ENCODE measurements around the gene OPCML. TPM values are rescaled to one million over a fixed set of nuclear protein-coding genes. Genes with fewer than 3 reads are reported as not detected.
A peak's percentile ranks its signal among the peaks of the same experiment; 100 is the strongest.

OPCML gene
- total and polyA plus RNA-seq, 2 experiments from 2014 or later = 1.2 to 4.4 TPM

DNA sequence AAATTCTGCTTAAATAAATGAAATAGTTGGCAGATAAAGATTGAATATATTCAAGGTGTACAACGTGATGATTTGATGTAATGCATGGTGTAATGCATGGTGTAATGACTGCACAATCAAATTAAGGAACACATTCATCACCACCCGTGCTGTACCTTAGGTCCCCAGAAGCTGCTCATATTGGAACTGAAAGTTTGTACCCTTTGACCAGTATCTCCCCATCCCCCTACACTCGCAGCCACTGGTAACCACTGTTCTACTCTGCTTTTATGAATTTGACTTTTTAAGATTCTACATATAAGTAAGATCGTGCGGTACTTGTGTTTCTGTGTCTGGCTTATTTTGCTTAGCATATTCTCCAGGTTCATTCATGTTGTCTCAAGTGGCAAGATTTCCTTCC lies 445.8 kb downstream of the OPCML start:
- H4K20me1 ChIP-seq (replicated peaks; ENCODE audit: insufficient read depth) = no peaks in the 10 kb centered on the region
- Mint-ChIP-seq H3K9me3 (no peaks in the 10 kb centered on the region), H3K4me3 (no peak overlapping the region), H3K36me3 (ENCODE audit: low read depth) (no peaks in the 10 kb centered on the region), H3K4me1 (peaks cover 5% of the 10 kb centered on the region), H3K27me3 (ENCODE audit: insufficient read depth, low read depth, poor library complexity) (peaks cover 19% of the 10 kb centered on the region), H3K27ac (no peak overlapping the region)
- TF ChIP-seq NANOG (IDR thresholded peaks at IDR 0.05; ENCODE audit: borderline replicate concordance) (no peak), JUNB (IDR thresholded peaks at IDR 0.05; ENCODE audit: unreplicated experiment) (no peak), STAT1 (IDR thresholded peaks at IDR 0.05; ENCODE audit: unreplicated experiment) (no peak), ZNF331 (CRISPR knock-in tag; IDR thresholded peaks at IDR 0.05; ENCODE audit: low read depth) (no peak), CREB1 (CRISPR knock-in tag; IDR thresholded peaks at IDR 0.05; ENCODE audit: low read depth) (no peak), EZH2phosphoT487 (IDR thresholded peaks at IDR 0.05; ENCODE audit: unreplicated experiment) (no peak)
- TF ChIP-seq, protein P1, sequence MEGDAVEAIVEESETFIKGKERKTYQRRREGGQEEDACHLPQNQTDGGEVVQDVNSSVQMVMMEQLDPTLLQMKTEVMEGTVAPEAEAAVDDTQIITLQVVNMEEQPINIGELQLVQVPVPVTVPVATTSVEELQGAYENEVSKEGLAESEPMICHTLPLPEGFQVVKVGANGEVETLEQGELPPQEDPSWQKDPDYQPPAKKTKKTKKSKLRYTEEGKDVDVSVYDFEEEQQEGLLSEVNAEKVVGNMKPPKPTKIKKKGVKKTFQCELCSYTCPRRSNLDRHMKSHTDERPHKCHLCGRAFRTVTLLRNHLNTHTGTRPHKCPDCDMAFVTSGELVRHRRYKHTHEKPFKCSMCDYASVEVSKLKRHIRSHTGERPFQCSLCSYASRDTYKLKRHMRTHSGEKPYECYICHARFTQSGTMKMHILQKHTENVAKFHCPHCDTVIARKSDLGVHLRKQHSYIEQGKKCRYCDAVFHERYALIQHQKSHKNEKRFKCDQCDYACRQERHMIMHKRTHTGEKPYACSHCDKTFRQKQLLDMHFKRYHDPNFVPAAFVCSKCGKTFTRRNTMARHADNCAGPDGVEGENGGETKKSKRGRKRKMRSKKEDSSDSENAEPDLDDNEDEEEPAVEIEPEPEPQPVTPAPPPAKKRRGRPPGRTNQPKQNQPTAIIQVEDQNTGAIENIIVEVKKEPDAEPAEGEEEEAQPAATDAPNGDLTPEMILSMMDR (conservative IDR thresholded peaks at IDR 0.05; ENCODE audit: low read depth in 2 of 2) = no peak
- TF ChIP-seq, protein P2, sequence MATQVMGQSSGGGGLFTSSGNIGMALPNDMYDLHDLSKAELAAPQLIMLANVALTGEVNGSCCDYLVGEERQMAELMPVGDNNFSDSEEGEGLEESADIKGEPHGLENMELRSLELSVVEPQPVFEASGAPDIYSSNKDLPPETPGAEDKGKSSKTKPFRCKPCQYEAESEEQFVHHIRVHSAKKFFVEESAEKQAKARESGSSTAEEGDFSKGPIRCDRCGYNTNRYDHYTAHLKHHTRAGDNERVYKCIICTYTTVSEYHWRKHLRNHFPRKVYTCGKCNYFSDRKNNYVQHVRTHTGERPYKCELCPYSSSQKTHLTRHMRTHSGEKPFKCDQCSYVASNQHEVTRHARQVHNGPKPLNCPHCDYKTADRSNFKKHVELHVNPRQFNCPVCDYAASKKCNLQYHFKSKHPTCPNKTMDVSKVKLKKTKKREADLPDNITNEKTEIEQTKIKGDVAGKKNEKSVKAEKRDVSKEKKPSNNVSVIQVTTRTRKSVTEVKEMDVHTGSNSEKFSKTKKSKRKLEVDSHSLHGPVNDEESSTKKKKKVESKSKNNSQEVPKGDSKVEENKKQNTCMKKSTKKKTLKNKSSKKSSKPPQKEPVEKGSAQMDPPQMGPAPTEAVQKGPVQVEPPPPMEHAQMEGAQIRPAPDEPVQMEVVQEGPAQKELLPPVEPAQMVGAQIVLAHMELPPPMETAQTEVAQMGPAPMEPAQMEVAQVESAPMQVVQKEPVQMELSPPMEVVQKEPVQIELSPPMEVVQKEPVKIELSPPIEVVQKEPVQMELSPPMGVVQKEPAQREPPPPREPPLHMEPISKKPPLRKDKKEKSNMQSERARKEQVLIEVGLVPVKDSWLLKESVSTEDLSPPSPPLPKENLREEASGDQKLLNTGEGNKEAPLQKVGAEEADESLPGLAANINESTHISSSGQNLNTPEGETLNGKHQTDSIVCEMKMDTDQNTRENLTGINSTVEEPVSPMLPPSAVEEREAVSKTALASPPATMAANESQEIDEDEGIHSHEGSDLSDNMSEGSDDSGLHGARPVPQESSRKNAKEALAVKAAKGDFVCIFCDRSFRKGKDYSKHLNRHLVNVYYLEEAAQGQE (IDR thresholded peaks at IDR 0.05; ENCODE audit: unreplicated experiment) = no peak
- H2AFZ ChIP-seq = no peak overlapping the region
- no peaks in the 10 kb centered on the region for H3F3A ChIP-seq (replicated peaks; ENCODE audit: low read depth)
- DNase-seq (ENCODE audit: low spot score) = no peak
- peaks cover 10% of the 10 kb centered on the region; the same call in 1 of the 2 replicates for H3K27me3 ChIP-seq (ENCODE audit: insufficient read depth)
- peaks cover 12% of the 10 kb centered on the region for H3K4me1 ChIP-seq (ENCODE audit: insufficient read depth)
- H3K4me2 ChIP-seq = no peak overlapping the region
- H3K4me3 ChIP-seq = no peak overlapping the region
- H3K27ac ChIP-seq (ENCODE audit: low read depth) = no peak overlapping the region
- no peaks in the 10 kb centered on the region for H3K79me2 ChIP-seq (replicated peaks; ENCODE audit: insufficient read depth)
- no peaks in the 10 kb centered on the region for H3K36me3 ChIP-seq (ENCODE audit: insufficient read depth)
- ATAC-seq = no peak
- H3K9me2 ChIP-seq (ENCODE audit: insufficient read depth) = 0 out of 2 replicates have a peak, but pooled peaks cover 4% of the 10 kb centered on the region

DNA sequence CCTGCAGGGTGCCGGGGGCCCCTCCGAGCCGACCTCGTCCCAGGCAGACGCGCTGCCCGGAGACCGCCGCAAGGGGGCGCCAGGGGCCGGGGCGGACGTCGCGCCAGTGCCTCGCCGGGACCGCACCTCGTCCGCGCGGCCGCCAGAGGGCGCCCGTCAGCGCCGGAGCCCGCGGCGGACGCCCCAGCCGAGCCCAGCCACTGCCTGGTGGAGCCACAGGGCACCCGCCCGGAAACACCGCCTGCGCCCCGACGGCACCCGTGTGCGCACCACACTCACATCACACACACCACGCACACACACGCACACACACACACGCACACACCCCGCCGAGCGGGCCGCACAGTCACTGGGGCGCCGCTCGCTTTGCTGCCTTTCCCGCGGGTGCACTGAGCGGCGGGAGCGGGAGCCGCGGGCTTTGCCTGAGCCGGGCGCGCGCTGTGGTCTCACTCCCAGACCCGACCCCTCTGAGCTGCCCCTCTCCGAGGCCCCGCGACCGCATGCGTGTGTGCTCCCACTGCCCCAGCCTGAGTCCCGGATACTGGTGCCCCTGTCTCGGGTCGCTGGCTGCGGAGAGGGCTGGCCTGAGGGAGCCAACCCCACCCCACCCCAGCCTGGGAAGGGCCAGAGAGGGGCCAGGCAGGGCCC lies 449.3 kb downstream of the OPCML start:
- Mint-ChIP-seq H3K27ac (no peak overlapping the region), H3K27me3 (ENCODE audit: insufficient read depth, low read depth, poor library complexity) (peaks cover 24% of the 10 kb centered on the region), H3K9me3 (no peaks in the 10 kb centered on the region; the same call in 2 of the 3 replicates), H3K4me3 (peak overlapping the region; percentile 74; the same call in 2 of the 3 replicates), H3K4me1 (peaks cover 28% of the 10 kb centered on the region), H3K36me3 (ENCODE audit: low read depth) (no peaks in the 10 kb centered on the region)
- Histone ChIP-seq H2AFZ (peak overlapping the region; percentile 95), H3K79me2 (replicated peaks; ENCODE audit: insufficient read depth) (no peaks in the 10 kb centered on the region), H3K36me3 (ENCODE audit: insufficient read depth) (no peaks in the 10 kb centered on the region), H3K27me3 (ENCODE audit: insufficient read depth) (peaks cover 10% of the 10 kb centered on the region; the same call in 1 of the 2 replicates), H3K9me2 (ENCODE audit: insufficient read depth) (no peaks in the 10 kb centered on the region), H4K20me1 (replicated peaks; ENCODE audit: insufficient read depth) (no peaks in the 10 kb centered on the region), H3K4me2 (peak overlapping the region; percentile 79), H3K4me3 (peak overlapping the region; percentile 60), H3F3A (replicated peaks; ENCODE audit: low read depth) (no peaks in the 10 kb centered on the region), H3K4me1 (ENCODE audit: insufficient read depth) (peaks cover 38% of the 10 kb centered on the region), H3K27ac (ENCODE audit: low read depth) (no peak overlapping the region)
- ATAC-seq = peak; percentile 77
- DNase-seq (ENCODE audit: low spot score) = peak; percentile 83
- TF ChIP-seq, protein P1 (conservative IDR thresholded peaks at IDR 0.05; ENCODE audit: low read depth in 2 of 2) = peak in 1 of 2 experiments; percentile 91
- TF ChIP-seq JUNB (IDR thresholded peaks at IDR 0.05; ENCODE audit: unreplicated experiment) (no peak), CREB1 (CRISPR knock-in tag; IDR thresholded peaks at IDR 0.05; ENCODE audit: low read depth) (peak; percentile 67)

Data from GM23338 (cell line).